ENCODE results near the gene SLC38A3.
"Not testable (repeated sequence)": the region's sequence is repeated elsewhere in the genome, so short reads cannot be mapped to it uniquely, and the experiment has no call there.

SLC38A3 gene

DNA sequence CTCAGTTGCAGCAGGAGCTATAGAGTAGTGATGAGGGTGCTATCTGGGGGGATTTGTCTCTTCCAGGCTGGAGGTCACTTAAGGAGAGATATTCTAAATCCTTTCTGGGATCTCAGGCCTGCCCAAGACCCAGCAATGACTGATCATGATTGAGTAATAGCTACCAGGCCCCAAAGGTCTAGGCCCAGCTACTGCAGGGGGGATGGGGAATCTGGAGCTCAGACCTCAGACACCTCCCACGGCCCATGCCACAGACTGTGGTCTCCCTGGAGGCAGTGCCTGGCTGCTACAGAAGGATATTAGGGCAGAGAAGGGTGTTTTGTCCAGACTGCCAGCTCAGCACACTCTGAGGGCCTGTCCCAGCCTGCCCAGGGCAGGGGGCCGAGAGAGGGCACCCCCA, 6.9 kb downstream of the SLC38A3 start:
- DNase-seq: no peak

DNA sequence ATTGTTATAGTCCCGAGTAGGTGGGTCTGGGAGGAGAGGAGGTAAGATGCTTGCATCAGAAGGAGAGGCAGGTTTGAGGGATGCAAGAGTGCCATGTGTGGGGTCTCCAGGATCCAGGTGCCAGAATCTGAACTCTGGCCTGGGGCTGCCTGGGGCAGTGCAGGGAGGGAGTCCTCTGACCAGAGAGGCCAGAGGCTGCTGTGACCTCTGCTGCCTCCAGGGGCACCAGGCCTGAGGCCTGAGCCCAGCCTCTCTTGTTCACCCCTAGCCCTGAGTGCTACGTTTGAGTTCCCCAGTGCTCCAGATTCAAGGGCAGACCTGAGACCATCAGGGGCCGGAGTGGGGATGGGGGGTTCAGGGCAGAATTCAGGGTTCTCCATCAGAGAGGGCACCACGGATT, 7.4 kb downstream of the SLC38A3 start:
- DNase-seq: no peak

DNA sequence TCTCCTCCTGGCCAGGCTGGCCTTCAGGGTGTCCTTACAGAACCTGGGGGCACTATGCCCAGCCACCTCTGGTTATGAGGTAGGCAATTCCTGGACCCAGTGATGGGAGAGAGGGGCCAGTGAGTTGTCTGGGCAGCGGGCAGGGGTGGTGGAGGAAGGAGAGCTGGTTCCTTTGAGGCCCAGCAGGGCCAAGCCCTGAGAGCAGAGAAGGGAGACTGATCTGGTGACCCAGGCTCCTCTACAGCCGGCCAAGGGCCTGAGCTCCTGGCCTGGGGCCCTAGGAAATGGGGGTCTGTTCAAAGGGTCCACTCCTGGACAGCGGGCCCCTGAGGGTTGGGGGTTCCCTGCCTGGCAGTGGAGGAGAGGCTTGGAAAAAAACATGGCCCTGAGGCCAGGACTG, 7.9 kb downstream of the SLC38A3 start:
- DNase-seq: no peak

DNA sequence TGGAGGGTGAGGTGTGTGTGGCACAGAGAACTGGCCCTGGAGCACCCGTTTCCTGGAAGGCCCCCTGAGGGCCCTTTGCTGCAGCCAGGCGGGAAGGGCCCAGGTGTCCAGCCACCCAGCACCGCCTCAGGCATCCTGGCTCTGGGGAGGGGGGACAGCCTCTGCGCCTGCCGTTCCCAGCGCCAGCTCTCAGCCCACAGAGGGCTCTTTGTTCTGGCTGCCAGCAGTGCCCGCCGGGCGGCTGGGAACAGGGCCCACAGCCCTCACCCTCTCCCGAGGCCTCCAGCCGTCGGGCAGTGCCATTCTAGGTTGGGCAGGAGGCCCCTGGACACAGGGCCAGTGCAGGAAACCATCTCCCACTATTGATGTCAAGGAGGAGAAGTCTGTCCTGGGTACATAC, 8.3 kb downstream of the SLC38A3 start:
- DNase-seq: no peak

GRCh38 chr3:50214824-50215223, 9.8 kb downstream of the SLC38A3 start:
- no peak for DNase-seq

DNA sequence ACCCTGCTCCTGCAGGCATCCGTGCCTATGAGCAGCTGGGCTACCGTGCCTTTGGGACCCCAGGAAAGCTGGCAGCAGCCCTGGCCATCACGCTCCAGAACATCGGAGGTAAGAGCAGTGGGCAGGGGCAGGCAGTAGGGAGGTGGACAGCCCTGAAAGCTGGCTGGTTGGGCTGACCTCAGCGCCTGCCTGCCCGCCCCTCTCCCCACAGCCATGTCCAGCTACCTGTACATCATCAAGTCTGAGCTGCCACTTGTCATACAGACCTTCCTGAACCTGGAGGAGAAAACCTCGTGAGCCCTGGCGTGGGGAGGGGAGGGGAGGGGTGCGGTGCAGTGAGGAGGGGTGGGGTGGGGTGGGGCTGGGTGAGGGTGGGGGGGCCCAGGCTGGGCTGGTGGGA, 10.5 kb downstream of the SLC38A3 start:
- no peak for DNase-seq

- DNase-seq: no peak
Observed at GRCh38 chr3:50217681-50218080, 12.6 kb downstream of the SLC38A3 start.

DNA sequence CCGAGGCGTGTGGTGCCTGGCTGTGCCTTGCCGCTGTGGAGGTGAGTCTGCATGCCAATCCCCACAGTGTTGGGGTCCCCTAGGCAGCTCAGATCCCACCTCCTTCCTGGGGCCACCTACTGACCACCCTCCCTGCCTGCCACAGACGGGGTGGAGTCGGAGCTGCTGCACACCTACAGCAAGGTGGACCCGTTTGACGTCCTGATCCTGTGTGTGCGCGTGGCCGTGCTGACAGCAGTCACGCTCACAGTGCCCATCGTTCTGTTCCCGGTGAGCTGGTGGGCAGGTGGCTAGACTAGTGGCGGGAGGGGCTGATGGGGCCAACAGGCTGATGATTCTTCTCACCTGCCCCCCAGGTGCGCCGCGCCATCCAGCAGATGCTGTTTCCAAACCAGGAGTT, 13.4 kb downstream of the SLC38A3 start:
- no peak for DNase-seq

DNA sequence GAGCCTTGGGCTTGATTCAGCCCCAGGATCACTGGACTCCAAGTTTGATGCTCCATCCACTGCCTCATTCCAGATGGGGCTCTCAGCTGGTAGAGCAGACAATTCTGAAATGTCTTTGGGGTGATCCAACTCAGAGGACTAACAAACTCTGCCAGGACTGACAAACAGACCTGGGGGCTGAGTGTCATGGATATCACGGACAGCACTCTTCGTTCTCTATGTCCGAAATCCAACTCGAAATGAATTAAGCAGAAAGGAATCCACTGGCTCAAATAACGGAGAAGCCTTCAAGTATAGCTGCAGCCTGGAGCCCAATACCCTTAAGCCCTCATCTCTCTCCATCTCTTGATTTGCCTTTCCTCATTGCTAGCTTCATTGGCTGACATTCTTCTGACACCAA, 14.2 kb downstream of the SLC38A3 start:
- DNase-seq: no peak

DNA sequence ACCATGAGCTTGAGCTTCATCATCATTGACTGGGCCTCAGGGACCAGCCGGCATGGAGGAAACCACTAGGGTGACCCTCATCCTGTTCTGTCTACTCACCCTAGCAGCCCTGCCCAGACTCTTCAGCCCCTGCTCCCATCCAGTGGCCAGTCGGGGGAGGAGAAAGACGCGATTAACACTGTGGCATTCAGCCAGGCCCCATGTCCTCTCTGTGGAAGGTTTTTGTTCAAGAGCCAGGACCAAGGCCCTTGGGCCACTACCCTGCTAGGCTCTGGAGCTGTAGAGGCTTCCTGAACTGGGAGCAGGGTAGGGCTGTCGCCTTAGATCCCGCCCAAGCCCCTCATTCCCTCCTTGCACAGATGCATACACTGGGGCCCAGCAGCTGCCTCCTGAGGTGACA, 15.0 kb downstream of the SLC38A3 start:
- DNase-seq: no peak

- no peak for DNase-seq
Observed at GRCh38 chr3:50221051-50221410, 16.0 kb downstream of the SLC38A3 start.

GRCh38 chr3:50221411-50222168, 16.5 kb downstream of the SLC38A3 start:
- no peak for DNase-seq

GRCh38 chr3:50222169-50222528, 17.1 kb downstream of the SLC38A3 start:
- no peak for DNase-seq

- DNase-seq: no peak
Observed at GRCh38 chr3:50224639-50225038, 19.6 kb downstream of the SLC38A3 start.

GRCh38 chr3:50226888-50227389, 21.9 kb downstream of the SLC38A3 start:
- DNase-seq: peak; percentile 46

DNA sequence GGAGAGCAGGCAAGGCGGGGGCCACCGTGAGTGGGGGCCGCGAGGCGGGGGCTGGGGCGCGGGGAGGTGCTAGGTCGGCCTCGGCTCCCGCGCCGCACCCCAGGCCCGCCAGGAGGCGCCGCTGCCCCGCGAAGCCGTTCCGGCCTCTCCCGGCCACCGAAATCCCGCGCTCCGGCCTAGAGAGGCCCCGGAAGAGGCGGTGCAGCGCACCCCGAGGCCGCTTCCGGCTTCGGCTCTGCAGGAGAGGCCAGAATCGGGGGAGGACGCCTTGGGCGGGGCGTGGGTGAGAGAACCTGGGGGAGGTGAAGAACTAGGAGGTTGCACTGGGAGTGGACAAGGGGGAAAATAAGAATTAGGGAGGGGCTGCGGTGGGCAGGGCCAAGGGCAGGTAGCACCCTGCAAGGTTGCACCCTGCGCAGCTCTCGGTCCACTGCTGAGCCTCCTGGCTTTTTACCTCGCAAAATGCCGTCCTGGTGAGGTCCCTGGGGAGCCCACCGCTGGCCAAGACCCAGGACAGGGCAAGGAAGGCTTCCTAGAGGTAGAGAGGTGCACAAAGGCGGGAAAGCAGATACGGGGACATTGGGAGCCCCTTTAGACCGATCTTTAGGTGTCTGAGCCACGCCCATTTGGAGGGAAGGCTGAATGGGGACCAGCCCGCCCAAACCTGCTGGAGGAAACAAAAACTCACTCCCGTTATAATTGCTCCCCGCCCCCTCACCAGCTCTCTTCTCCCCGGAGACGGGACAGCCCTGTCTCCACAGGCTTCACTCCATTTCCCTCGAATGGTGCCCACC, 22.5 kb downstream of the SLC38A3 start:
- DNase-seq: peak; percentile 93

DNA sequence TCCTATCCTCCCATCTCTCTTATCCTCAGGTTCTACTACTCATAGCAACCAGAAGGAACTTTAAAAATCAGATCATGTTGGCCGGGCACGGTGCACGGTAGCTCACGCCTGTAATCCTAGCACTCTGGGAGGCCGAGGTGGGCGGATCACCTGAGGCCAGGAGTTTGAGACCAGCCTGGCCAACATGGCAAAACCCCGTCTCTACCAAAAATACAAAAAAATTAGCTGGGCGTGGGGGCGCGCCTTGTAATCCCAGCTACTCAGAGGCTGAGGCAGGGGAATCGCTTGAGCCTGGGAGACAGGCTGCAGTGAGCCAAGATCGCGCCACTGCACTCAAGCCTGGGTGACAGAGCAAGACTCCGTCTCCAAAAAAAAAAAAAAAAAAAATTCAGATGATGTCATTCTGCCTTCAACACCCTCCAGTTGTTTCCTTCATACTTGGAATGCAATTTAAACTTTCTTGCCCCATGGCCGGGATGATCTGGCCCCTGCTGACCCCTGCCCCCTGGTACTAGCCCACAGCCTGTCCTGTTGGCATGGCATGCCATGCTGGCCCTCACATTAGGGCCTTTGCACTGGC, 23.2 kb downstream of the SLC38A3 start:
- DNase-seq: not testable (repeated sequence)

DNA sequence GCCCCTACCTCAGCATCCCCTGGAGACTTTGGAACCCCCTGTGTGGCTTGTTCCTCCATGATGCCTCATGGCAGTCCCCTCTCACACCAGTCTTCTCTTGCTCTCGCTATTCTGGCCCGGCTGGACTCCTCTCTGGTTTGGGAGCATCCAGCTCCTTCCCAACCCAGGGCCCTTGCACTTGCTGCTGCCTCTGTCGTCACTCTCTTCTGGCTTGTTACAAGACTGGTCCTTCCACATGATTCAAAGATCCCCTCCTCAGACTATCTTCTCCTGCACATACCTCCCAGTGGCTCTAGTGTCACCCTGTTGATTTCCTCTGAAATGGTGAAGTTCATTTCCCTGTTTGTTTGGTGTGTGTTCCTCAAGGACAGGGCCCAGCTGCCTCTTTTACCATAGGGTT, 24.4 kb downstream of the SLC38A3 start:
- DNase-seq: no peak

DNA sequence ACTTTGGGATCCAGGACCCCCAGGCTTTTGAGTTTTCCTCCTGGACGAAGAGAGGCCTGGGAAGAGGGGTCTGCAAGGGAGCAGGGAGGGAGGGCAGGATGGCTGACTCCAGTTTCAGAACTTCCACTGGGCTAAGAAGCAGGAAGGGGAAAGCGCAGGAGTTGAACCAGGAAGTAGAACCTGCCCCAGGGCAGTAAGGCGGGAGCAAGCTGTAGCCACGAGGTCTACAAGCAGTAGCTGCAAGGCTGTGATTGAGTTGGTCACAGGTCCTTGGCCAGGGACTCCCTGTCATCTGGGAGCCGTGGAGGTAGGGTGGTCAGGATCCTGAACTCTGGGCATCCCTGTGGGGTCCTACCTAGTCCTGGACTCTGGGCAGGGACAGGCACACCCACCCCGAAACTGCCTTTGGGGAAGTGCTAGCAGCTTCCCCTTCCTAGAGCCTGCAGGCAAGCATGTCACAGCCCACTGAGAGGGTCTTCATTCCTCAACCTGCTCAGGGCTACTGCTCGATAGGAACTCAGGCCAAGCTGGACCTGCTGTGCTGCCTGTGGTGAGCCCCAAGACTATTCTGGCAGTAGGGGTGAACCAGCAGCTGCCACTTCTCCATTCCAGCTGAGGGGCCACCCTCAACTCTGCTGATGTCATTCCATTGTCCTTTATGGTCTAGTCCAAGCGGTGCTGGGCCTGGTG, 25.2 kb downstream of the SLC38A3 start:
- DNase-seq: no peak

DNA sequence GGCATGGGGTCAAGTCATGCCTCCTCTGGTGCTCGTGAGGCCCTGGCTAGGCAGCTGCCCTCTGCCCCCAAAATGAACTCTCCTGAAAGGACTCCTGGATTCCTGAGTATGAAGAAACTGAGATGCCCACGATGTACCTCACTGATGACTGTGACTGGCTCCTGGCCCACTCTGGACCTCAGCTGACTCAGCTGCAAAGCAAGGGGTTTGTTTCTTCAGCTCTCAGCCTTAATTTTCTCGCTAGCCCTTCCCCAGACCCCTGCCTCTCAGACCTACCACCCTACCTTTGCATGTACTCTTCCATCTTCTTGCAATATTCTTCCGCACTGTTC, 25.7 kb downstream of the SLC38A3 start:
- DNase-seq: no peak

GRCh38 chr3:50231581-50231980, 26.5 kb downstream of the SLC38A3 start:
- no peak for DNase-seq

GRCh38 chr3:50232303-50232702, 27.2 kb downstream of the SLC38A3 start:
- DNase-seq: no peak

DNA sequence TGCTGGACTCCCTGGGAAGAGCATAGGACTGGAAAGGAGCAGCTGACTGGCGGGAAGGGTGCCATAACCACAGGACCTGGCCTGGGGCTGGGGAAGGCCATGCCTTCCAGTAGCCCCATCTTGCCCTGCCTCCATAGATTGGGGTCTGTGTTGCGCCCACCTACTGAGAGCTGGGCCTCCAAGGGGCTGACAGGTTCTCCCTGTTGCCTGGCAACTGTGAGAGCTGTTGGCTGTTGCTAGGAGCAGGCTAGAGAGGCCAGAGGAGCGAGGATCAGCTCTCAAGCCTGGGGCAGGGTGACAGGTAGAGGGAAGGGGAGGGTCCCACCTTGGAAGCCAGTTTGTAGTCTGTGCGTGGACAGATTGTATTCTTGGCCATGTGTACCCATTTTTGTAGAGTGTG, 28.1 kb downstream of the SLC38A3 start:
- DNase-seq: no peak

Measured in CD4-positive, alpha-beta T cell treated with Interleukin-10 for 1 hour (primary cell).